HuH-7.5 (cell line): ENCODE results near the gene RASAL1.
"Not testable (repeated sequence)": the region's sequence is repeated elsewhere in the genome, so short reads cannot be mapped to it uniquely, and the experiment has no call there.

Experiments used
- DNase-seq: peaks from one replicate; pipeline ENCODE4 v3.0.0; 2011; ENCODE audit warnings: low spot score

RASAL1 gene

GRCh38 chr12:113140706-113141105 is 5.1 kb upstream of the RASAL1 start:
- no peak for DNase-seq

GRCh38 chr12:113138826-113139225 is 3.3 kb upstream of the RASAL1 start:
- DNase-seq, result no peak

- DNase-seq, result no peak
Observed at GRCh38 chr12:113137861-113138783, 2.6 kb upstream of the RASAL1 start.

GRCh38 chr12:113136990-113137511 is 1.5 kb upstream of the RASAL1 start:
- DNase-seq, result no peak

GRCh38 chr12:113136128-113136989 is 798 bp upstream of the RASAL1 start:
- no peak for DNase-seq

GRCh38 chr12:113134521-113134951 is 1.0 kb downstream of the RASAL1 start:
- DNase-seq, result no peak

- DNase-seq, result no peak
Observed at GRCh38 chr12:113134071-113134470, 1.5 kb downstream of the RASAL1 start.

- no peak for DNase-seq
Observed at GRCh38 chr12:113133666-113134065, 1.9 kb downstream of the RASAL1 start.

- DNase-seq, result no peak
Observed at GRCh38 chr12:113133036-113133435, 2.5 kb downstream of the RASAL1 start.

- no peak for DNase-seq
Observed at GRCh38 chr12:113131556-113131955, 4.0 kb downstream of the RASAL1 start.

- DNase-seq, result no peak
Observed at GRCh38 chr12:113130457-113131135, 5.0 kb downstream of the RASAL1 start.

GRCh38 chr12:113129664-113130456 is 5.7 kb downstream of the RASAL1 start:
- no peak for DNase-seq

GRCh38 chr12:113128802-113129663 is 6.5 kb downstream of the RASAL1 start:
- DNase-seq, result no peak

GRCh38 chr12:113127791-113128199 is 7.8 kb downstream of the RASAL1 start:
- no peak for DNase-seq

- no peak for DNase-seq
Observed at GRCh38 chr12:113120670-113121370, 14.7 kb downstream of the RASAL1 start.

GRCh38 chr12:113119980-113120669 is 15.4 kb downstream of the RASAL1 start:
- no peak for DNase-seq

- no peak for DNase-seq
Observed at GRCh38 chr12:113118142-113118541, 17.4 kb downstream of the RASAL1 start.

GRCh38 chr12:113117684-113118083 is 17.9 kb downstream of the RASAL1 start:
- not testable (repeated sequence) for DNase-seq

- no peak for DNase-seq
Observed at GRCh38 chr12:113116875-113117274, 18.7 kb downstream of the RASAL1 start.
